22Rv1 (cell line): Measurements from ENCODE around the gene GFAP.

Experiments
- ZFX ChIP-seq: fragments of 450-650 bp; IDR thresholded peaks from 2 replicates; pipeline ENCODE4 v1.6.1; 2017; ENCODE audit warnings: antibody characterized with exemption, borderline replicate concordance
- TF ChIP-seq, protein P1 (sequence below): fragments of 450-650 bp; IDR thresholded peaks from 2 replicates; pipeline ENCODE4 v1.5.1; 2017; ENCODE audit warnings: mild to moderate bottlenecking

DNA sequence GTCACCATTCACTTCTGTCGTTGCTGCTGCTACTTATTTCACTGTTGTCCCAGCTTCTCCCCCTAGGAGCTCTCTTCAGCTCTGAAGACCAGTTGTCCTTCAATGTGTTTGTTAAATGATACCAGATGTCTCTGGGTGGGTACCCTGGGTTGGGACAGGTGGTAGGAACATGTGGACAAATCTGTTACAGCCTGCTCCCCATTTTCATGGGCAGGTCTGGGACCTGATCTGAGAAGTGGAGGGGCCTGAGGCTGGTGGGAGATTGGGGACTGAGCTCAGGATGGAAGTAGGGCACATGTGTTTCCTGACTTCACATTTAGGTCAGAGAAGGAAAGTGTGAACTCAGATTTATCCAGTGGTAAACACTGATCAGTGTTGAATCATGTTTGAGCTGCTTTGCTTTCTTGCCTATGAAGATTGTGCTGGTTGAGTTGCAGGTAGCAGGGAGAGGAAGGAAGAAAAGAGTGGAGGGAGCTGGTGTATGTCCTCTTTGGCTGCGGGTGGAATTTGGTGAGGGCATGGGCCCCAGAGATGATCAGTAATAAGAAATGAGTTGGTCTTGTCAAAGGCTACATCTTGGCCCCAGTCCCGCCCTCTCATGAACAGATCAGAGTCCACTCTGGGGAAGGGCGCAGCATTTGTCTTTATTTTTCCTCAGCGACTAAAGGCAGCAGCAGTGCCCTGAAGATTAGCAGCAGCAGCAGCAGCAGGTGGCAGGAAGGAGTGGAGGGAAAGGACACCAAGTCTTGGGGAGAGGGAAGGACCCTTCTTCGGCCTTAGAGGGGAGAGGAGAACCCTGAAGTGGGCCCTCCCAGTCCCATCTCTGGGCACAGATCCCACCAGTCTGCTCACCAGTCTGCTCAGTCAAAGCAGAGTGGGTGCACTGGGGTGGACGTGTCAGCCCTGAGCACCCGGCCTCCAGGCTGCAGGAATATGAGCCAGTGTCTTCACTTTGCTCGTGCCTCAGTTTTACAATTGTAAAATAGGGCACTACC is 10.0 kb downstream of the GFAP start:
- TF ChIP-seq, protein P1, sequence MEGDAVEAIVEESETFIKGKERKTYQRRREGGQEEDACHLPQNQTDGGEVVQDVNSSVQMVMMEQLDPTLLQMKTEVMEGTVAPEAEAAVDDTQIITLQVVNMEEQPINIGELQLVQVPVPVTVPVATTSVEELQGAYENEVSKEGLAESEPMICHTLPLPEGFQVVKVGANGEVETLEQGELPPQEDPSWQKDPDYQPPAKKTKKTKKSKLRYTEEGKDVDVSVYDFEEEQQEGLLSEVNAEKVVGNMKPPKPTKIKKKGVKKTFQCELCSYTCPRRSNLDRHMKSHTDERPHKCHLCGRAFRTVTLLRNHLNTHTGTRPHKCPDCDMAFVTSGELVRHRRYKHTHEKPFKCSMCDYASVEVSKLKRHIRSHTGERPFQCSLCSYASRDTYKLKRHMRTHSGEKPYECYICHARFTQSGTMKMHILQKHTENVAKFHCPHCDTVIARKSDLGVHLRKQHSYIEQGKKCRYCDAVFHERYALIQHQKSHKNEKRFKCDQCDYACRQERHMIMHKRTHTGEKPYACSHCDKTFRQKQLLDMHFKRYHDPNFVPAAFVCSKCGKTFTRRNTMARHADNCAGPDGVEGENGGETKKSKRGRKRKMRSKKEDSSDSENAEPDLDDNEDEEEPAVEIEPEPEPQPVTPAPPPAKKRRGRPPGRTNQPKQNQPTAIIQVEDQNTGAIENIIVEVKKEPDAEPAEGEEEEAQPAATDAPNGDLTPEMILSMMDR, result no peak
- no peak for TF ChIP-seq ZFX
